ENCODE data around the gene DAPK2. TPM values are rescaled to one million over a fixed set of nuclear protein-coding genes. Genes with fewer than 3 reads are reported as not detected.

DAPK2 gene
- total and polyA plus RNA-seq, 2 of the 4 experiments (the other 2 are of a cell fraction): 0.34 to 0.36 TPM

- H3K27me3 ChIP-seq (ENCODE audit: control insufficient read depth, insufficient read depth, low read length): peaks cover 19% of the 10 kb centered on the region
- H3K18ac ChIP-seq (ENCODE audit: low read depth, low read length): no peak overlapping the region
- H3K4me3 ChIP-seq (ENCODE audit: insufficient read depth, low read depth, low read length): no peak overlapping the region
- DNase-seq (no peak), ATAC-seq (ENCODE audit: low read depth) (no peak)
- dilution Hi-C loops (cut with HindIII; ENCODE audit: low sequenced_read_pairs, unreplicated experiment): no loop called here
- peaks cover 12% of the 10 kb centered on the region for H3K4me1 ChIP-seq (ENCODE audit: control insufficient read depth, insufficient read depth, low read length)
- no peak overlapping the region for H2BK5ac ChIP-seq (ENCODE audit: low read depth, low read length, poor library complexity, severe bottlenecking)
- no peak overlapping the region for H3K9ac ChIP-seq (ENCODE audit: low read depth, low read length)
- H3K4me2 ChIP-seq (ENCODE audit: low read depth, low read length): no peak overlapping the region
- no peak overlapping the region for H2BK20ac ChIP-seq (ENCODE audit: low read depth, low read length)
- no TSS peak for BruUV-seq (replicated peaks)
- no peak overlapping the region for H4K5ac ChIP-seq (ENCODE audit: low read depth, low read length)
- no peak overlapping the region for H2AFZ ChIP-seq (replicated peaks; ENCODE audit: low read length, poor library complexity)
- H4K20me1 ChIP-seq (ENCODE audit: insufficient read depth, low read length): no peaks in the 10 kb centered on the region
- H3K9me3 ChIP-seq (ENCODE audit: control insufficient read depth, insufficient read depth, low read length): peaks cover 5% of the 10 kb centered on the region; the same call in 1 of the 2 replicates
- H2AK5ac ChIP-seq (ENCODE audit: low read depth, low read length): no peak overlapping the region
- no peak overlapping the region for H3K56ac ChIP-seq (ENCODE audit: extremely low read depth, insufficient read depth, low read length)
- H3K4ac ChIP-seq (ENCODE audit: low read depth, low read length): no peak overlapping the region
- H2BK15ac ChIP-seq (ENCODE audit: low read depth, low read length): no peak overlapping the region
- H2BK120ac ChIP-seq (ENCODE audit: low read depth, low read length): no peak overlapping the region
- H3K9me1 ChIP-seq (ENCODE audit: insufficient read depth, low read length): peaks cover 11% of the 10 kb centered on the region
- H3K27ac ChIP-seq (ENCODE audit: insufficient read depth, low read length): no peak overlapping the region
- no peak overlapping the region for H3K14ac ChIP-seq (replicated peaks; ENCODE audit: low read depth, low read length)
- H3K36me3 ChIP-seq (ENCODE audit: control insufficient read depth, insufficient read depth, low read length): no peaks in the 10 kb centered on the region
- intact Hi-C loops (cut with micrococcal nuclease): loop anchor here (5.0 kb wide), 2 partner anchors 62 to 282 kb away; partner anchors contain the start of gene HERC1
- ChIA-PET CTCF (interaction anchor here (0.9 to 1.9 kb wide), 2 partner anchors 12 to 121 kb away, joined by 3 to 4 read pairs; no protein-coding TSS in a partner anchor), POLR2A (ENCODE audit: unreplicated experiment) (no interaction called here)
- no peak overlapping the region for H4K8ac ChIP-seq (ENCODE audit: low read depth in 2 of 2, low read length in 2 of 2)
- H3K23ac ChIP-seq (ENCODE audit: low read depth, low read length): no peak overlapping the region
- TF ChIP-seq NFE2L2 (IDR thresholded peaks at IDR 0.05; ENCODE audit: low read depth, low read length): no peak
- no peak for TF ChIP-seq POLR2A (IDR thresholded peaks at IDR 0.05; ENCODE audit: low read depth, low read length)
- TF ChIP-seq FOS (IDR thresholded peaks at IDR 0.05; ENCODE audit: low read depth, low read length): no peak
- no peak for TF ChIP-seq CHD1 (IDR thresholded peaks at IDR 0.05; ENCODE audit: low read depth, low read length)
- TF ChIP-seq RFX5 (IDR thresholded peaks at IDR 0.05; ENCODE audit: low read depth, low read length): no peak
- TF ChIP-seq BHLHE40 (IDR thresholded peaks at IDR 0.05; ENCODE audit: low read depth, low read length): no peak
- no peak for TF ChIP-seq MAZ (IDR thresholded peaks at IDR 0.05; ENCODE audit: borderline replicate concordance, low read depth, low read length)
- TF ChIP-seq MXI1 (IDR thresholded peaks at IDR 0.05; ENCODE audit: borderline replicate concordance, low read depth, low read length): no peak
- no peak for TF ChIP-seq USF2 (IDR thresholded peaks at IDR 0.05; ENCODE audit: low read depth, low read length)
- TF ChIP-seq ELK1 (IDR thresholded peaks at IDR 0.05; ENCODE audit: borderline replicate concordance, low read depth, low read length): no peak
- no peak for TF ChIP-seq SMC3 (IDR thresholded peaks at IDR 0.05; ENCODE audit: low read depth, low read length)
- TF ChIP-seq CTCF (conservative IDR thresholded peaks at IDR 0.05; ENCODE audit: low read depth, low read length): no peak
- no peak for TF ChIP-seq CEBPB (IDR thresholded peaks at IDR 0.05; ENCODE audit: low read depth, low read length)
- no peak for TF ChIP-seq MAFK (IDR thresholded peaks at IDR 0.05; ENCODE audit: low read depth, low read length)
- no peak for TF ChIP-seq RCOR1 (IDR thresholded peaks at IDR 0.05; ENCODE audit: insufficient replicate concordance, low read length)
- TF ChIP-seq RAD21 (IDR thresholded peaks at IDR 0.05; ENCODE audit: low read length): no peak
- no peak overlapping the region for H2AK9ac ChIP-seq (replicated peaks; ENCODE audit: low read depth, low read length, poor library complexity)
- WGBS, 2 experiments (ENCODE audit: extremely low coverage in 2 of 2, insufficient read length in 1 of 2): no CpG with 5 or more reads among the region's 6 CpGs
- in situ Hi-C loops (cut with MboI; ENCODE audit: low sequenced_read_pairs): loop anchor here (5.0 kb wide), 2 partner anchors 43 to 142 kb away; no protein-coding TSS in a partner anchor
- H4K91ac ChIP-seq (ENCODE audit: insufficient read depth, low read depth, low read length): no peak overlapping the region
- no peaks in the 10 kb centered on the region for H3K79me1 ChIP-seq (ENCODE audit: low read depth in 1 of 2, low read length in 2 of 2)
Observed at GRCh38 chr15:63894662-63894949, 151.7 kb downstream of the DAPK2 start.
